Stimulated activated CD8-positive, alpha-beta memory T cell treated with anti-CD3 and anti-CD28 coated beads, Interleukin-7, amount 100 ng/mL, for 4 hours (primary cell): ENCODE results near the gene FGF22.
"Not testable (repeated sequence)": the region's sequence is repeated elsewhere in the genome, so short reads cannot be mapped to it uniquely, and the experiment has no call there.

ENCODE experiments used
- DNase-seq, 2 donors: peaks; one replicate each; pipeline ENCODE4 v3.0.0-alpha.2; 2020; ENCODE audit warnings: low read depth in 2 of 2

Gene FGF22

DNA sequence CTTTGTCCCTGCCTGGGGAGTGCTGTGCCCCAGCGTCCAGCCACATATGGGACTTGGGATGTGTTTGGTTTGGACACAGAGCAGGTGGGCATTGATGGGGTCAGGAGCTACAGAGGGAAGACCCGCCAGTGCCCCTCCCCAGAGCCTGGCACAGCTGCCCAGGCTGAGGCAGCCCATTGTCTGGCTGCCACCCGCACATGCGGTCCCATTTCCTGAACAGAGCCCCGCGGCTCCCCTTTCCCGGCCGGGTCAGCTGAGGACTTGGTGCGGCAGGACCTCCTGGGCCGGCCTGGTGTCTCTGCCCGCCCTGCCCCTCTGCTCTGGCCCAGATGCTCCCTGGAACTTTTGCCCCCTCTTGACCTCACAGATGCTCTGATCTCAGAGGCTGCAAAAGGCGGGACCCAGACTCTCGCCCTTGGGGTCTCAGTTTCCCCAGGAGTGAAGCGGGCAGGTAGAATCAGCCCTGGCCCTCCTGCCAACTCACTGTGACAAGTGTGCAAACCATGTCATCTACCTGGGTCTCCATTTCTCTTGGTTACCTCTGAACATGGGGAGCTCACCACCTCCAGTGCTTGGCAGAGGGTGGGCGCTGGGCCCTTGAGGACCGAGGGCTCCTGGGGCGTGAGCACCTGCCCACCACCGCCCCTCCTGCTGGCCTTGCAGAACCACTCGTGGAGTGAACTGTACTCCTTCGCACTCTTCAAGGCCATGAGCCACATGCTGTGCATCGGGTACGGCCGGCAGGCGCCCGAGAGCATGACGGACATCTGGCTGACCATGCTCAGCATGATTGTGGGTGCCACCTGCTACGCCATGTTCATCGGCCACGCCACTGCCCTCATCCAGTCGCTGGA is 32.2 kb upstream of the FGF22 start:
- DNase-seq, result no peak

DNA sequence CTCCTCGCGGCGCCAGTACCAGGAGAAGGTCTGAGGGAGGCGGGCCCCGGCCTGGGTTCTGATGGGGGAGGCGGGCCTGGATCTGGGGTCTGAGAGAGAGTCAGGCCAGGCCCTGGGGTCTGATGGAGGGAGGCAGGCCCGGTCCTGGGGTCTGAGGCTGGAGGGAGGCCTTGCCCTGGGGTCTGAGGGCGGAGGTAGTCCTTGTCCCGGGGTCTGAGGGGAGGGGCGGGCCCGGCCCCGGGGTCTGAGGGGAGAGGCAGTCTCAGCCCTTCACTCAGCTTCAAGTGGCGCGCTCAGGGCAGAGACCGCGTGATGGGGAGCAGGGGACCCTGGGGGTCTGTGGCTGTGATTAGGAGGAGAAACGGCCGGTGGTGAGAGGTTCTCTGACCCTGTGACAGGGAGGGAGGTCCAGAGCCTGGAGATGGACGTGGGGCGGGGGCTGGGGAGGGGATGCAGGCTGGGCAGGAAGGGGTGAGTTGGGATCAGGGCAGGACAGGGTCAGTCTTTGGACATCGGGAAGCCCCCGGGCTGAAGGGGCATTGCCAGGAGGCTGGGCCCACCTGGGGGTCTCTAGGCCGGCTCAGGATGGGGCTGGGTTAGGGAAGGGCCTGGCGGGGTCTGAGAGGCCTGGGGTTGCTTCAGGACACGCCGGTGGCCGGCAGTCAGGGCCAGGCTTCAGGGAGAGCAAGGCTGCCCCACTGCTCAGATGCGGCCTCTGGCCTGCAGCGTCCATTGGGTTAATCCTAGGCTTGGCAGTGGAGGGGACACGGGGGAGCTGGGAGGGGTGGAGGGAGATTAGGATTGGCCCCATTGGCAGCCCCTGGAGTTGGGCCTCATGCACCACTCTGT is 31.3 kb upstream of the FGF22 start:
- DNase-seq, result no peak

DNA sequence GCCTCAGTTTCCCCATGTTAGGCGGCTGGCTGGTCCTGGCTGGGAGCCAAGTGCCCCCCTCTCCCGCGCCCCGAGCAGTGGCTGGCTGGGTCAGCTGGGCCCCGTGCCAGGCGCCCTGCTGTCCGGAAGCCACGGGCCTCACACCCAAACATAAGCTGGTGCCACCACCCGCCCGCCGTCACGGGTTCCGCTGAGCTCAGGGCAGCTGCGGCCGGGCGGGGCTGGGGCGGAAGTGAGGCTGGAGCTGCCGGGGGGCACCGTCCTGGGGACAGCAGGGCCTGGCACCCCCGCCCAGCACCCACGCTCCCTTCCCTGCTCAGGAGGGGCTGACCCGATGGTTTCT is 30.7 kb upstream of the FGF22 start:
- DNase-seq, result no peak

DNA sequence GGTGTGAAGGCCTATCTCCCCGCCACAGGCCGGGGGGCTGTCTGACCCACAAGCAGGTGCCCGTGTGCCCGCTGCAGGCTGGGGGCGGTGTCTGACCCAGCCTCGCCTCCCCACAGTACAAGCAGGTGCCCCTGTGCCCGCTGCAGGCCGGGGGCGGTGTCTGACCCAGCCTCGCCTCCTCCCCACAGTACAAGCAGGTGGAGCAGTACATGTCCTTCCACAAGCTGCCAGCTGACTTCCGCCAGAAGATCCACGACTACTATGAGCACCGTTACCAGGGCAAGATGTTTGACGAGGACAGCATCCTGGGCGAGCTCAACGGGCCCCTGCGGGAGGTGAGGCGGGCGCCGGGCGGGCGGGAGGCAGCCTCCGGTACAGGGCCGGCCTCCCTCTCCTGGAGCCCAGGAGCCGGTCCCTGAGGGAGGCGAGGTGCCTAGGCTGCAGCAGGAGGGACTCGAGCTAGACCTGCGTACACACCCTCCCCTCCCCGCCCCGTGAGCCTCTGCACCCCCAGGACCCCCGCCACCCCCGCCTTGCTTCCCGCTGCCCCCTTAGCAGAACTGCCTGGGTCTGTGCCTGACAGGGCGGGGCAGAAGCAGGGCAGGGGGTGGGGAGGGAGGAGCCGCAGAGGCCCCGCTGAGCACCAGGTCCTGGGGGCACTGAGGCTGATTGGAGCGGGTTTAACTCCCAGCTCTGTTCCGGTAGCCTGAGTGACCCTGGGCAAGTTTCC is 29.4 kb upstream of the FGF22 start:
- DNase-seq, result no peak

DNA sequence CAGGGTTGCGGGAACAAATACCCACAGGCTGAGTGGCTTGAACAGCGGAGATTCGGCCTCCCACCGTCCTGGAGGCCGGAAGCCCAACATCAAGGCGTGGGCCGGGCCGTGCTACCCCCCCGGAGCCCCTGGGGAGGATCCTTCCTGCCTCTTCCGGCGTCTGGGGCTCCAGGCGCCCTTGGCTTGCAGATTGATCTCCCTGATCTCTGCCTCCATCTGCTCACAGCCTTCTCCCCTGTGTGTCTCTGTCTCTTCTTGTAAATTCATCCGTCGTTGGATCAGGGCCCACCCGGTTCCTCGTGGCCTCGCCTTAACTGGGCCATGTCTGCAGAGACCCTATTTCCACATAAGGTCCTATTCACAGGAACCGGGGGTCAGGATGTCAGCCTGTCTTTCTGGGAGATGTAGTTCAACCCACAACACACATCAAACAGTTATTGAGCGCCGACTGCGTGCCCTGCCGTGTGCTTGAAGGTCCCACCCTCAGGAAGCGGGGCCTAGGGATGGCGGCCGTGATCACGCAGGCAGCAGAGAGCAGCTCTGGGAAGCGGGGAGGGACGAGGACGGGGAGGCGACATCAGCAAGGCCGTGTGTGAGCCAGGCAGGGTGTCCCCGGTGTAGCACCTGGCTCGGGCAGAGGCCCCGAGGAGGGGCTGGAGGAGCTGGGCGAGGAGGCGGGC is 28.7 kb upstream of the FGF22 start:
- DNase-seq, result peak in 1 of 2 donors; percentile 47

DNA sequence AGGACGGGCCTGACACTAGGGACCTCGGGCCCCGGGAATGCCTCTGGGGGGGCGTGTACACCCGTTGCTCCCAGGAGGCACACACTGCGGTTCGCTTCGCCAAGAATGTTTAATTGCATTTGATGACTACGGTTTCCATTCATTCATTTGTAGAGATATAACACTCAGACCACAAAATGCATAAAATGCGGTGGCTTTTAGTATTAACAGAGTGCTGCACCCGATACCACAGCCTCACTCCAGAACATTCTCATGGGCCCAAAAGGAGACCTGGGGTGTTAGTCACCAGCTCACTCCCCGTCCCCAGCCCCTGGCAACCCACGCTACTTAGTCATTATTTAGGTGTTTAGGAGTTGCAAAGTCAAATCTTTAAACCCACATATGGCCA is 28.2 kb upstream of the FGF22 start:
- DNase-seq, result peak; percentile 61 to 62

DNA sequence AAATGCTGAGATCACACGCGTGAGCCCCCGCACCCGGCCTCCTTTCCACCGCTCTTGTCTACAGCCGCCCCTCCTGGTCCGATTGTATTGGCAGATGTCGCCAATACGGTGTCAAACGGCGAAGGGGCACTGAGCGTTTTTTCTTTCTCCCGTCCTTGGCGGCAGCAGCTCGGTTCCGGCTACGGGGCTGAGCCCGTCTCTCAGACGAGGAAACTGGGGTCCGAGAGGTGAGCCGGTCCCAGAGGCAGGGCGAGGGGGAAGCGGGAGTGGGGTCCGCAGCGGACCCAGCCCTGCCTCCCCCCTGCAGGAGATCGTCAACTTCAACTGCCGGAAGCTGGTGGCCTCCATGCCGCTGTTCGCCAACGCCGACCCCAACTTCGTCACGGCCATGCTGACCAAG is 26.7 kb upstream of the FGF22 start:
- DNase-seq, result no peak

DNA sequence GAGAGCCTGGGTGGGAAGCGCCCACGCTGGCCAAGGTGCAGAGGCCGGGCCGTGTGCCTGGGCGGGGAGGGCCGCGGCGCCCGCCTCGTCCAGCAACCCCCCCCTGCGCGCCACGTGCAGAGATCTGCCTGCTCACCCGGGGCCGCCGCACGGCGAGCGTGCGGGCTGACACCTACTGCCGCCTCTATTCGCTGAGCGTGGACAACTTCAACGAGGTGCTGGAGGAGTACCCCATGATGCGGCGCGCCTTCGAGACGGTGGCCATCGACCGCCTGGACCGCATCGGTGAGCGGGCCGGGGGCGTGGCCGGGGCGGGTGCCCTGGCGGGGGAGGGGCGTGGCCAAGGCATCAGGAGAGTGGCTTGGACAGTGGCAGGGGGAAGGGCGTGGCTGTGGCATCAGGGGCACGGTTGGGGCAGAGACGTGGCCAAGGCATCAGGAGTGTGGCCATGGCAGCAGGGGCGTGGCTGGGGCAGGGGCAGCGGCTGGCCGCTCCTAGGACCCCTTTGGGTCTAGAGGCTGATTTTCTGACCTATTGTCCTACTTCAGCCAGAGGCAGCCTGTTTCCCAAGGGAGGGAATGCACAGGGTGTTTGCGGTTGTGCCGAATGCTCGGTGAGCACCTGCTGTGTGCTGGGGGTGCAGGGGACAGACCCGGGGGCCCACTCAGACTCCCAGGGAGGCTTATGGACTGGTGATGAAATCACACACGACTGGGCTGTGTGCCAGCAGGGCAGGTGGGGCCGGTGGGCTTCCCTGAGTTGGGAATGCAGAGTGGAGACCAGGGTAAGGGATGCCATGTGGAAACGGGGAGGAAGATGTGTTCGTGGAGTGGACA is 25.7 kb upstream of the FGF22 start:
- no peak for DNase-seq

DNA sequence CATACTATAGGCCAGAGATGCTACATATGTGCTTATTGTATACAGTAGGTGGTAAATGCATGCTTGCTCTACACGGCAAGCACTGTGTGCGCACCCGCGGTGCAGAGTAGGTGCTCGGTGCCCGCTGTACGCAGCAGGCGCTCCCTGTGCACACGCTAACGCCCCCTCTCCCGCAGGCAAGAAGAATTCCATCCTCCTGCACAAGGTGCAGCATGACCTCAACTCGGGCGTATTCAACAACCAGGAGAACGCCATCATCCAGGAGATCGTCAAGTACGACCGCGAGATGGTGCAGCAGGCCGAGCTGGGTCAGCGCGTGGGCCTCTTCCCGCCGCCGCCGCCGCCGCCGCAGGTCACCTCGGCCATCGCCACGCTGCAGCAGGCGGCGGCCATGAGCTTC is 24.1 kb upstream of the FGF22 start:
- no peak for DNase-seq

DNA sequence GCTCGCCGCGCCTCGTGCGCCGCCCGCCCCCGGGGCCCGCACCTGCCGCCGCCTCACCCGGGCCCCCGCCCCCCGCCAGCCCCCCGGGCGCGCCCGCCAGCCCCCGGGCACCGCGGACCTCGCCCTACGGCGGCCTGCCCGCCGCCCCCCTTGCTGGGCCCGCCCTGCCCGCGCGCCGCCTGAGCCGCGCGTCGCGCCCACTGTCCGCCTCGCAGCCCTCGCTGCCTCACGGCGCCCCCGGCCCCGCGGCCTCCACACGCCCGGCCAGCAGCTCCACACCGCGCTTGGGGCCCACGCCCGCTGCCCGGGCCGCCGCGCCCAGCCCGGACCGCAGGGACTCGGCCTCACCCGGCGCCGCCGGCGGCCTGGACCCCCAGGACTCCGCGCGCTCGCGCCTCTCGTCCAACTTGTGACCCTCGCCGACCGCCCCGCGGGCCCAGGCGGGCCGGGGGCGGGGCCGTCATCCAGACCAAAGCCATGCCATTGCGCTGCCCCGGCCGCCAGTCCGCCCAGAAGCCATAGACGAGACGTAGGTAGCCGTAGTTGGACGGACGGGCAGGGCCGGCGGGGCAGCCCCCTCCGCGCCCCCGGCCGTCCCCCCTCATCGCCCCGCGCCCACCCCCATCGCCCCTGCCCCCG is 23.5 kb upstream of the FGF22 start:
- DNase-seq, result no peak

DNA sequence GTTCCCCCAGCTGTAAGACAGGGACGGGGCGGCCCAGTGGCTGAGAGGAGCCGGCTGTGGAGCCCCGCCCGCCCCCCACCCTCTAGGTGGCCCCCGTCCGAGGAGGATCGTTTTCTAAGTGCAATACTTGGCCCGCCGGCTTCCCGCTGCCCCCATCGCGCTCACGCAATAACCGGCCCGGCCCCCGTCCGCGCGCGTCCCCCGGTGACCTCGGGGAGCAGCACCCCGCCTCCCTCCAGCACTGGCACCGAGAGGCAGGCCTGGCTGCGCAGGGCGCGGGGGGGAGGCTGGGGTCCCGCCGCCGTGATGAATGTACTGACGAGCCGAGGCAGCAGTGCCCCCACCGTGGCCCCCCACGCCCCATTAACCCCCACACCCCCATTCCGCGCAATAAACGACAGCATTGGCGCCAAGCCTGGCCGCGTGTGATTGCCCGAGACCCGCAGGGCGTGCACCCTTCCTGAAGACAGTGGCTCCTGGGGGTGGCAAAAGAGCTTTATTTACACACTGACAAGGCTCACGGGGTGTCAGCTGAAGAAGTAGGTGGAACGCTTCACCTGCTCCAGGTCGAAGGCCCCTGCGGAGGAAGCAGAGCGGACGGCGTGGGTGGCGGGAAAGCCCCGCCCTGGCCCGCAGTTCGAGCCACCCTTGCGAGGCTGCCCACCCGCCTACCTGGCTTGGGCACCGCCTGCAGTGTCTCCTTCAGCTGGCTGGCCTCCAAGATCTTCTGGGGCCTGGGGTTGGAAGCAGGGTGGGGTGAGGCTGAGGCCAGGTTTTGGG is 22.7 kb upstream of the FGF22 start:
- DNase-seq, result no peak

DNA sequence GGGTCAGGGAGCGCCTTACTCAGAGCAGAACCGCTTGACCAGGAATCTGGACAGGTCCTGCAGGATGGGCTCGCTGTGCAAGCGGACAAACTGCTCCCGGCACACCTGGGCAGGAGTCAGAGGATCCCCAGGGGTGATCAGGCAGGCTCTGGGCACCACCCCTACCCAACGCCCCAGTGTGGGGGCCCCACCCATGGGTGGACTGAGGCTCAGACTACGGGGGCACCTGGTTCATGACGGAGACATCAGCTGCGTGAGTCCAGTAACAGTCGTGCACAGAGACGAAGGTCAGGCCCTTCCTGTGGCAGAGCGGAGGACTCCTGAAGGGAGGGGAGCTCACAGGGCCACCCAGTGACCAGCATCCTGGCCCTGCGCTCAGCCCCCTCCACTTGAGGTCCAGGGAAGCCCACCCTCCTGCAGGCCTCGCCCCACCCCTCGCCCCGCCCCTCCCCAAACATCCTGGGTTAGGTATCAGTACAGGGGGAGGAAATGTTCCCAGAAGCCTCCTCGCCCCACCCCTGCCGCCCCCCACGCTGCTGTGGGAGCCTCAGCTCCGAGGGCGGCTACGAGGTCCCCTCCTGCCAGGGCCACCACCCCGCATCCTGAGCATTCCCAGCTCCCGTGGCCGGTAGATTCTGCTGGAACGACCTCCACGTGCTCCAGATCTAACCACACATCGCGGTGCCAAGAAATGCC is 22.0 kb upstream of the FGF22 start:
- no peak for DNase-seq

DNA sequence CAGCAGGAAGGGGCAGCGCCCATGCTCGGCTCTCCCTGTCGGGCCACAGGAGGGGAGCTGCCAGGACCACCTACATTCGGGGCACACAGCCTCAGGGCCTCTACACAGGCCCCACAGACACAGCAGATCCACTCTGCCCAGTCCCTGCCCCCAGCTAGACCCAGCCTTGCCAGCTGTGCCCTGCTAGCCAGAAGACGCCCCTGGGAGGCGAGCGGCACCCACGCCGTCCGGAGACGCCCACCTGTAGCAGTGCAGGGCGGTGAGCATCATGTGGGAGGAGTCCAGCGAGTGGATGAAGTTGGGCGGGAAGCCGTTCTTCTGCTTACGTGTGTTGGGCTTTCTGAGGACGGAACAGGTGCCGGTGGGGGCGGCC is 21.4 kb upstream of the FGF22 start:
- no peak for DNase-seq

DNA sequence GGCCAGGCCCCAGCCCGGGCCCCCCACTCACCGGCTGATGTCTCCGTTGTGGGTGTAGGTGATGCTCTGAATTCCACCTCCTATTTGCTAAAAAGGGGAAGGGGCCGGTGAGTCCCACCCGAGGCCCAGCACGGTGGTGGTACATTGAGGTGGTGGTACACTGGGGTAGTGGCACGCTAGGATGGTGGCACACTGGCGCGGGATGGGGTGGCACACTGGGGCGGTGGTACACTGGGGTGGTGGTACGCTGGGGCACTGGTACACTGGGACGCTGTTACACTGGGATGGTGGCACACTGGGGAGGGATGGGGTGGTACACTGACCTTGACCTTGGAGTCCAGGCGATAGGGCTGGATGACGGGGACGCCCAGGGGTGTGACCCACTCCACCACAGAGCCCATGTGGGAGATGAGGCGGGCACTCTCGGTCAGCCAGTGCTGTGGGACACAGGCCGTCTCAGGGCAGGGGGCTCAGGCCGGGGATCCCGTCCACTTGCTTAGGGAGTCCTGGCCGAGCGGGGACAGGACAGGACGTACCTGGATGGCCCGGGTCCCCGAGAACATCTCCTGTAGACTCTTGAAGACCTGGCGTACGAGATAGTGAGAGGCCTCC is 20.9 kb upstream of the FGF22 start:
- no peak for DNase-seq

DNA sequence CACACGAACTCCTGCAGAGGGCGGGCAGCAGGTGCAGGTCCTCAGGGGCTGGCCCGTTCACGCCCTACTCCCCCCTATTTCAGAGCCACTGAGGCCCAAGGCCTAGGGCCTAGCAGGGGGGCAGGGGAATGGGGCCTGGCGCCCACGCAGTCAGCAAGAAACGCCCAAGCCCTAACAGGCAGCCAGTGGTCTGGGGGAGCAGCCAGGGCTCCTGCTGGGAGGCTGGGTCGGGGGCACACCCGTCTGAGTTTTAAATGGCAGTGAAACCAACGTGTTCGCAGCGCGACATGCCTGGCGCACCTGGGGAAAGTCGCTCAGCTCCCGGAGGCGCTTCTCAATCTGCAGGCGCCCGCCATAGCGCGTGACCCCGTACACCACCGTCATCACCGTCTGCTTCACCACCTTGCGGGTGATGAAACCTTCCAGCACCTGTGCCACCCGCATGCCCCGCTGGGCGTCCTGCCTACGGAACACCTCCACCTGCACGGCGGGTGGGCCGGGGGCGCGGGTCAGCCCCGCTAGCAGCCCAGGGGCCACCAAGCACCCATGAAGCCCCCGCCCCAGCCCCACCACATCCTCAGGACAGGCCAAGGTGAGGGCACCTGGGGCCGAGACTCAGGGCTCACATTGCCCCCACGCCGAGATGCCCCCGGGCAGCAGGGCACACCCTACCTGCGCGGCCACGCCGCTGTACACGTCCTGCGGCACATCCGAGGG is 20.2 kb upstream of the FGF22 start:
- no peak for DNase-seq

DNA sequence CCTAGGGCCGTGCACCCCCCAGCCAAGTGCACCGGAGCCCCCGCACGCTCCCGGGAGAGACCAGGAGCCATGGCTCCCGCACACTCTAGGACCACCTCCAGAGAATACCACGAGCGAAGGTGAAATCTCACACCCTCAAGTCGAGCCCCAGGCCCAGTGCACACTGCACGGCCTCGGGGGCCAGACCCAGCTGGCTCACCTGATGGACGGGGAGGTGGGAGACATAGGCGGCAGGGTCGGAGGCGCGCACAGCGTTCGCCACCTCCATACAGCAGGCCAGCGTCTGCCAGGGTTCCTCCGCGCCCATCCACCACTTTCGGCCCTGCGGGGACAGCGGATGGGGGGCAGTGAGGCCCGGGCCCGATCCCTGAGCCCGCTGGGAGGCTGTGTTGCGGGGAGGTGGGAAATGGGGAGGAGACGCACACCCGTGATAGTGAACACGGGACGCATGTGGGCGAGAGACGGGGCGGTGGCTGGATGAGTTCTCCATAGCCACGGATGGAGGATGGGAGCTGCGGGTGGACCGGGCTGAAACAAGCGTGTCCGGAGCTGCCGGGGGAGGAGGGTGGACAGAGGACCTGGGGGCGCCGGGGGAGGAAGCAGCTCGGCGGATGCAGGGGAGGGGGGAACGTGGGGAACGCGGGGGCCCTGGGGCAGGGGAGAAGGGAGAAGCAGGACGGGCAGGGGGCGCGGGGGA is 19.4 kb upstream of the FGF22 start:
- DNase-seq, result no peak

DNA sequence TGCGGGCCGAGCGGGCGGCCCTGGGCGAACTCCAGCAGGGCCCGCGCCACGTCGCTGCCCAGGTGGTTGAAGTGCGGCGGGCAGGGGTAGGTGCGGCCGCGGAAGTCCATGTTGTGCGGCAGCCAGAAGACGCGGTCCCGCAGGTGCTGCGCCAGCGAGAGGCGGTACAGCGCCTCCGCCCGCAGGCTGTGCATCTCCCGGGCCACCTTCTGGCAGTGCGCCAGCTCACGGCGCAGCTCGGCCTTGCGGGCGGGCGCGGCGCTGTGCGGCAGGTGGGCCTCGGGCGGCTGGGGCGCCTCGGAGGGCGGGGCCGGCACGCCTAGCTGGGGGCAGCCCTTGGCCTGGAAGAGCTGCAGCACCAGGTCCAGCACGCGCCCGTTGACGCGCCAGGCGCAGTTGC is 18.5 kb upstream of the FGF22 start:
- not testable (repeated sequence) for DNase-seq
